ENCODE results near the gene C1orf52. TPM values are rescaled to one million over a fixed set of nuclear protein-coding genes. Genes with fewer than 3 reads are reported as not detected.

The C1orf52 gene
- total RNA-seq, 6 donors from 2014 or later, result 12.9 to 89.1 (median 17.9) TPM

GRCh38 chr1:85200463-85201339 lies 58.8 kb downstream of the C1orf52 start, which contains the start of gene SYDE2:
TSS of gene SYDE2 (minus strand) at chr1:85201016. CDS start at chr1:85200996, 20 bp downstream.
- WGBS, 2 donors, result 0% methylated on average over 5 to 16 of the region's 99 CpGs
- peaks cover 0 to 12% (median 8%) of the 10 kb centered on the region in 4 donors for H3K4me1 ChIP-seq
- peak; percentile 71 to 88 for TF ChIP-seq POLR2AphosphoS5 (IDR thresholded peaks at IDR 0.05)
- TF ChIP-seq POLR2A (IDR thresholded peaks at IDR 0.05), result peak in 3 of 4 donors; percentile 72 to 82 (median 79)
- TF ChIP-seq CTCF (IDR thresholded peaks at IDR 0.05), result peak in 3 of 6 experiments; percentile 4 to 25 (median 7)
- no peak for TF ChIP-seq EP300 (IDR thresholded peaks at IDR 0.05)
- H3K36me3 ChIP-seq, result no peaks in the 10 kb centered on the region
- H3K27me3 ChIP-seq, result peaks cover 0 to 17% (median 2%) of the 10 kb centered on the region in 4 donors
- peak; percentile 85 to 95 for DNase-seq
- ATAC-seq (ENCODE audit: low FRiP score in 2 of 2), result peak; percentile 93 to 94
- H3K4me3 ChIP-seq, result peak within 1 kb of the TSS; percentile 64 to 84 (median 73)
- H3K27ac ChIP-seq, result peak within 1 kb of the TSS; percentile 92 to 99 (median 98)
- peaks cover 0 to 5% (median 0%) of the 10 kb centered on the region in 4 donors for H3K9me3 ChIP-seq

Small RNA genes lying within 50 kb of the gene (small RNA-seq; reads per million reads assigned to genes)
- 0 reads per million in 4 donors for gene RF00019

Other genes starting within 250 kb of the C1orf52 start
- gene MCOLN3, start 211.2 kb downstream of the C1orf52 start, total RNA-seq, result 10 to 100 TPM in 1 of 6 donors, 1 to 10 TPM in 5; 5.5 to 18.9 (median 5.8) TPM
- gene SYDE2, start 58.6 kb downstream of the C1orf52 start, total RNA-seq, result 10 to 100 TPM; 14.3 to 38.5 (median 23.2) TPM
- gene BCL10, start 17.0 kb upstream of the C1orf52 start, total RNA-seq, result 10 to 100 TPM; 14.5 to 31.0 (median 20.4) TPM
- 10 to 100 TPM; 24.1 to 78.8 (median 52.6) TPM for gene DDAH1, start 205.5 kb upstream of the C1orf52 start, total RNA-seq

Measured in upper lobe of left lung (tissue), 6 donors.